OCI-LY1 (cell line): ENCODE measurements around the gene WNT9A.

Experiments
- EZH2 ChIP-seq: fragments of 200-600 bp; sonication (generic), shearing (Covaris generic); IDR thresholded peaks from 2 replicates; pipeline ENCODE4 v1.8.0; 2017; ENCODE audit warnings: borderline replicate concordance, mixed run types, mild to moderate bottlenecking, antibody characterized with exemption, low read length, moderate library complexity, mixed read lengths
- TF ChIP-seq, protein P1 (sequence below): fragments of 200-600 bp; sonication (generic), shearing (Covaris generic); IDR thresholded peaks from 2 replicates; pipeline ENCODE4 v1.5.1; 2017; ENCODE audit warnings: mild to moderate bottlenecking, antibody characterized with exemption, low read length, moderate library complexity, mixed read lengths

DNA sequence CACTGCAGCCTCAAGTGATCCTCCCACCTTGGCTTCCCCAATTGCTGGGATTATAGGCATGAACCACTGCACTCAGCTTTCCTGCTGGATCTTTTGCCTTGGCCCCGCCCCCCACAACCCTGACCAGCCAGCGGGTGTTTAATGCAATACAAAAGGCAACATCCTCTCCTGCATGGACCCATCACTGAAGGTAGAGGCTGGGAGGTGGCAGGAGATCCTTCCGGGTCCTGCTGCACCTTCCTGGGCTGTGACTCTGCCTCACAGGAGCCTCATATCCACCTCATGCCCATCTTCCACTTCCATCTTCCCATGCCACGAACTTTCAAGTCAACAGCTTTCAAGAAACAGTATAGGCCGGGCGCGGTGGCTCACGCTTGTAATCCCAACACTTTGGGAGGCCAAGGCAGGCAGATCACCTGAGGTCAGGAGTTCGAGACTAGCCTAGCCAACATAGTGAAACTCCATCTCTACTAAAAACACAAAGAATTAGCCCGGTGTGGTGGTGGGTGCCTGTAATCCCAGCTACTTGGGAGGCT is 11.7 kb upstream of the WNT9A start:
- TF ChIP-seq, protein P1, sequence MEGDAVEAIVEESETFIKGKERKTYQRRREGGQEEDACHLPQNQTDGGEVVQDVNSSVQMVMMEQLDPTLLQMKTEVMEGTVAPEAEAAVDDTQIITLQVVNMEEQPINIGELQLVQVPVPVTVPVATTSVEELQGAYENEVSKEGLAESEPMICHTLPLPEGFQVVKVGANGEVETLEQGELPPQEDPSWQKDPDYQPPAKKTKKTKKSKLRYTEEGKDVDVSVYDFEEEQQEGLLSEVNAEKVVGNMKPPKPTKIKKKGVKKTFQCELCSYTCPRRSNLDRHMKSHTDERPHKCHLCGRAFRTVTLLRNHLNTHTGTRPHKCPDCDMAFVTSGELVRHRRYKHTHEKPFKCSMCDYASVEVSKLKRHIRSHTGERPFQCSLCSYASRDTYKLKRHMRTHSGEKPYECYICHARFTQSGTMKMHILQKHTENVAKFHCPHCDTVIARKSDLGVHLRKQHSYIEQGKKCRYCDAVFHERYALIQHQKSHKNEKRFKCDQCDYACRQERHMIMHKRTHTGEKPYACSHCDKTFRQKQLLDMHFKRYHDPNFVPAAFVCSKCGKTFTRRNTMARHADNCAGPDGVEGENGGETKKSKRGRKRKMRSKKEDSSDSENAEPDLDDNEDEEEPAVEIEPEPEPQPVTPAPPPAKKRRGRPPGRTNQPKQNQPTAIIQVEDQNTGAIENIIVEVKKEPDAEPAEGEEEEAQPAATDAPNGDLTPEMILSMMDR, result no peak
- no peak for TF ChIP-seq EZH2
